ENCODE measurements around the gene MALRD1. TPM values are rescaled to one million over a fixed set of nuclear protein-coding genes. Genes with fewer than 3 reads are reported as not detected.

MALRD1 gene
- total RNA-seq, 2 experiments from 2014 or later, result not detected

DNA sequence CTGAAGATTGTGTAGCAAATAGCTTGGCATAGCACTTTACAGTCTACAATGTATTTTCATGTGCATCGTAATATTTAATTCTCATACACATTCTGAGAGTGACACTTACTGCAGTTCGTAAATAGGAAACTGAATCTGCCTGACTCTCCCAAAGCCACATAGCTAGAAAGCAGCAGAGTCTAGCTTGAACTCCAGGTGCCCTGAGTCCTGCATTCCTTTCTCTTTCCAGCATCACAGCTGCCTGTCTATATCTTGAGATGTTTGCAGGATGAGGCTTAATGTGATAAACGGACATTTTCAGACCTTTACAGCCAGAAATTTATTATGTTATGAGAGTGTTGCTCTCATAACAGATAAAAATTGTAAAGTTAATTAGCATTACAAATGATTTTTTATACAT is 634.8 kb downstream of the MALRD1 start:
- Mint-ChIP-seq H3K36me3 (ENCODE audit: low read depth) (no peaks in the 10 kb centered on the region), H3K9me3 (peaks cover 2% of the 10 kb centered on the region), H3K4me1 (ENCODE audit: low read depth) (no peaks in the 10 kb centered on the region), H3K4me3 (no peak overlapping the region), H3K27ac (no peak overlapping the region), H3K27me3 (no peaks in the 10 kb centered on the region)
- Histone ChIP-seq H3K36me3 (ENCODE audit: insufficient read depth, low read length) (no peaks in the 10 kb centered on the region), H3K27me3 (ENCODE audit: control insufficient read depth in 1 of 2, insufficient read depth in 2 of 2, low read length in 2 of 2) (no peaks in the 10 kb centered on the region), H3K4me3 (ENCODE audit: low read length) (no peak overlapping the region), H3K4me1 (ENCODE audit: insufficient read depth, low read length) (no peaks in the 10 kb centered on the region), H3K9me3 (ENCODE audit: control insufficient read depth in 1 of 2, insufficient read depth in 1 of 2, low read length in 2 of 2) (peaks cover 0 to 9% of the 10 kb centered on the region in 2 experiments), H3K27ac (ENCODE audit: low read depth in 1 of 2, low read length in 2 of 2) (no peak overlapping the region)
- no peak for ATAC-seq (ENCODE audit: poor library complexity)
- intact Hi-C loops (cut with DNase I, micrococcal nuclease), result no loop called here
- DNase-seq, result no peak
- CTCF ChIA-PET, result no interaction called here
- POLR2A ChIA-PET, result no interaction called here
- TF ChIP-seq, protein P1, sequence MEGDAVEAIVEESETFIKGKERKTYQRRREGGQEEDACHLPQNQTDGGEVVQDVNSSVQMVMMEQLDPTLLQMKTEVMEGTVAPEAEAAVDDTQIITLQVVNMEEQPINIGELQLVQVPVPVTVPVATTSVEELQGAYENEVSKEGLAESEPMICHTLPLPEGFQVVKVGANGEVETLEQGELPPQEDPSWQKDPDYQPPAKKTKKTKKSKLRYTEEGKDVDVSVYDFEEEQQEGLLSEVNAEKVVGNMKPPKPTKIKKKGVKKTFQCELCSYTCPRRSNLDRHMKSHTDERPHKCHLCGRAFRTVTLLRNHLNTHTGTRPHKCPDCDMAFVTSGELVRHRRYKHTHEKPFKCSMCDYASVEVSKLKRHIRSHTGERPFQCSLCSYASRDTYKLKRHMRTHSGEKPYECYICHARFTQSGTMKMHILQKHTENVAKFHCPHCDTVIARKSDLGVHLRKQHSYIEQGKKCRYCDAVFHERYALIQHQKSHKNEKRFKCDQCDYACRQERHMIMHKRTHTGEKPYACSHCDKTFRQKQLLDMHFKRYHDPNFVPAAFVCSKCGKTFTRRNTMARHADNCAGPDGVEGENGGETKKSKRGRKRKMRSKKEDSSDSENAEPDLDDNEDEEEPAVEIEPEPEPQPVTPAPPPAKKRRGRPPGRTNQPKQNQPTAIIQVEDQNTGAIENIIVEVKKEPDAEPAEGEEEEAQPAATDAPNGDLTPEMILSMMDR (IDR thresholded peaks at IDR 0.05), result no peak

DNA sequence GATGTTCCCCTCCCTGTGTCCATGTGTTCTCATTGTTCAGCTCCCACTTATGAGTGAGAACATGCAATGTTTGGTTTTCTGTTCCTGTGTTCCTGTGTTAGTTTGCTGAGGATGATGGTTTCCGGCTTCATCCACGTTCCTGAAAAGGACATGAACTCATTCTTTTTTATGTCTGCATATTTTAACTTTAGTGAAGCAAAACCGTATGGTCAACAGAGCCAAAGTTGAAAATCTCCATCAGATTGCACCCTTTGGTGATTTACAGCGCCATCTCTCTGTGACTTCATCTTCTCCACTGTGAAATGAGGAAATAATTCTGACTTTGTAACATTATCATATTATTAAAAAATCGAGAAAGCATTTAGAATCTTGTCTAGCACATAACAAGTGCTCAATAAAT is 635.4 kb downstream of the MALRD1 start:
- H3K36me3 ChIP-seq (ENCODE audit: insufficient read depth, low read length), result no peaks in the 10 kb centered on the region
- Mint-ChIP-seq H3K4me1 (ENCODE audit: low read depth) (no peaks in the 10 kb centered on the region), H3K27ac (no peak overlapping the region), H3K27me3 (no peaks in the 10 kb centered on the region), H3K4me3 (no peak overlapping the region), H3K36me3 (ENCODE audit: low read depth) (no peaks in the 10 kb centered on the region), H3K9me3 (peaks cover 2% of the 10 kb centered on the region)
- no peak for DNase-seq
- H3K4me3 ChIP-seq (ENCODE audit: low read length), result no peak overlapping the region
- TF ChIP-seq, protein P1 (IDR thresholded peaks at IDR 0.05), result no peak
- no peak for ATAC-seq (ENCODE audit: poor library complexity)
- intact Hi-C loops (cut with DNase I, micrococcal nuclease), result no loop called here
- H3K27me3 ChIP-seq (ENCODE audit: control insufficient read depth in 1 of 2, insufficient read depth in 2 of 2, low read length in 2 of 2), result no peaks in the 10 kb centered on the region
- POLR2A ChIA-PET, result no interaction called here
- CTCF ChIA-PET, result no interaction called here
- H3K27ac ChIP-seq (ENCODE audit: low read depth in 1 of 2, low read length in 2 of 2), result no peak overlapping the region
- peaks cover 0 to 9% of the 10 kb centered on the region in 2 experiments for H3K9me3 ChIP-seq (ENCODE audit: control insufficient read depth in 1 of 2, insufficient read depth in 1 of 2, low read length in 2 of 2)
- no peaks in the 10 kb centered on the region for H3K4me1 ChIP-seq (ENCODE audit: insufficient read depth, low read length)

DNA sequence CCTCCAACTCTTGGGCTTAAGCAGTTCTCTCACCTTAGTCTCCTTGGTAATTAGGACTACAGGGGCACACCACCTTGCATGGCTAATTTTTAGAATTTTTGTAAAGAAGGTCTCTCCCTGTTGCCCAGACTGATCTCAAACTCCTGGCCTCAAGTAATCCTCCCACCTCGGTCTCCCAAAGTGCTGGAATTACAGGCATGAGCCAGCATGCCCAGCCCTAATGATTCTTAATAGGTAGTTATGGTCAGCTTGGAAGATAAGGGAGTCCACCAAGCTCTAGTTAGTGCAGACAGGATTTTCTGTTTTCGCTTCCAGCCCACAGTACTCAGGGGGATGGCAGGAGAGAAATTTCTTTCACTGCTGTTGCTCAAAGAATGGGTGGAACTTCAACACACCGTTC is 639.7 kb downstream of the MALRD1 start:
- H3K4me1 Mint-ChIP-seq (ENCODE audit: low read depth), result no peaks in the 10 kb centered on the region
- H3K4me3 Mint-ChIP-seq, result no peak overlapping the region
- ChIA-PET POLR2A (no interaction called here), CTCF (no interaction called here)
- no peak overlapping the region for H3K4me3 ChIP-seq (ENCODE audit: low read length)
- no peaks in the 10 kb centered on the region for H3K27me3 ChIP-seq (ENCODE audit: control insufficient read depth in 1 of 2, insufficient read depth in 2 of 2, low read length in 2 of 2)
- no peaks in the 10 kb centered on the region for H3K36me3 ChIP-seq (ENCODE audit: insufficient read depth, low read length)
- H3K27ac ChIP-seq (ENCODE audit: low read depth in 1 of 2, low read length in 2 of 2), result no peak overlapping the region
- DNase-seq (no peak), ATAC-seq (ENCODE audit: poor library complexity) (no peak)
- TF ChIP-seq, protein P1 (IDR thresholded peaks at IDR 0.05), result no peak
- H3K9me3 Mint-ChIP-seq, result no peaks in the 10 kb centered on the region
- no peak overlapping the region for H3K27ac Mint-ChIP-seq
- peaks cover 0 to 9% of the 10 kb centered on the region in 2 experiments for H3K9me3 ChIP-seq (ENCODE audit: control insufficient read depth in 1 of 2, insufficient read depth in 1 of 2, low read length in 2 of 2)
- intact Hi-C loops (cut with DNase I, micrococcal nuclease), result no loop called here
- H3K27me3 Mint-ChIP-seq, result no peaks in the 10 kb centered on the region
- H3K4me1 ChIP-seq (ENCODE audit: insufficient read depth, low read length), result no peaks in the 10 kb centered on the region
- H3K36me3 Mint-ChIP-seq (ENCODE audit: low read depth), result no peaks in the 10 kb centered on the region

Measured in CD4-positive, alpha-beta T cell (primary cell).